Epidermal melanocyte (primary cell): ENCODE data around the gene THSD4.

Experiments used
- DNase-seq: peaks from one replicate; pipeline ENCODE4 v3.0.0; 2011; ENCODE audit warnings: low spot score; ENCODE audit not compliant: insufficient read length

THSD4 gene

DNA sequence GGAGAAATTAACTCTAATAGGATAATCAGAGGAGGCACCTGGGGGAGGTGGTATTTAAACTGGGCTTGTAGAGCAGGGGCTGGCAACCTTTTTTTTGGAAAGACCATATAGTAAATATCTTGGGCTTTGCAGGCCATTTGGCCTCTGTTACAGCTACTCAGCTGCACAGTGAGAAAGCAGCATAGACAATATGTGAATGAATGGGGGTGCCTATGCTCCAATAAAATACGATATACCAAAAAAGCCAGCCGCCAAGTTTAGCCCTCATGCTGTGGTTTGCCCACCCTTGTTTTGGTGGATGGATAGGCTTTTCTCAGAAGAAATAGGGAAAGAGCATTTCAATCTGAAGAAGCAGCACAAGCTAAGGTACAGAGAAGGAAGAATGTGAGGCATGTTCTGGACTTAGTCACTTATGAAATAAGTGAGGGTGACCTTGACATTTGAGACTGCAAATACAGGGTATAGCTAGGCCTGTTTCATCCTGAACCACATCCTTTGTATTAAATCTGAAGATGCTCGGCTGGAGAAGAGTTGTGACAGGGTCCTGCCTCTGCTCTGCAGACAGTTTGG, 564.0 kb downstream of the THSD4 start:
- no peak for DNase-seq

DNA sequence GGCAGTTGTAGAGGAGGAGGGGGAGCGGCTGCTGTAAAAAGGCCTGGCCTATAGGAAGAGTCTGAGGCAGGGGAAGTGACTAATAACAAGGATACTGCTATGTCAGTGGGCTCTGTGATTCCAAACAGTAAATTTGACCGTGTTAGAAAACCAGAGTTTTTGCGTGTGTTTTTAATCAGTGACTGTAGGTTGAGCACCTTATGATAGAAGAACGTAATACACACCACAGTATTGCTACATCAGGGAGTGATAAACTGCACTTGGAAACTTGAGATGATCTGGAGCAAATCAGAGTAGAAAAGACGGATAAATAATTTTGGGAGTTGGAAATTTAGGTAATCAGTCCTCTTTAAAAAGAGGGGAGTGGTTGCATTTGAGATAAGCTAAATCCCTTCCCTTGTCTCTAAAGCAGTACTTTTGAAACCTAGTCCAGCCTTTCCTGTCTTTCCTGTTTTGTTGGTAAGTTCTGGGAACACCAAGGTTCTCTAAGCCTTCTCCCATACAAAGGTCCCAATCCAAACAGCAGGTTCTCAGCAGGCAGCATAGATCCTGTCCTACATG, 564.6 kb downstream of the THSD4 start:
- DNase-seq: no peak

DNA sequence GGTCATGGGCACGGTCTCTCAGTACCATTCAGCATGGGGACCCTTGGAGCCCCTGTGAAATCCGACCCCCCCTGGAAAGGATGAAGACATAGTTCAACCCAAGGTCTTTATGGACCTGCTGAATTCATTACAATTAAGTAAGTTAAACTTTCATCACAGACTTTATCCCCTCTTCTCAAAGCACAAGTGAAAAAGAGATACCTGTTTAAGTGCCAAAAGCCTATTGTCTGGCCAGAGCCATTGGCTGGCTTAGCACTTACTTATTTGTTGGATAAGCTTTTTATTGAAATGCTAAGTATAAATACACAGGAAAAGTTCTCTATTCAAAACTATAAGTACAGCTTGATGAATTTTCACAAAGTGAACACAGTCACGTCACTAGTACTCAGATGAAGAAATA, 566.7 kb downstream of the THSD4 start:
- no peak for DNase-seq

DNA sequence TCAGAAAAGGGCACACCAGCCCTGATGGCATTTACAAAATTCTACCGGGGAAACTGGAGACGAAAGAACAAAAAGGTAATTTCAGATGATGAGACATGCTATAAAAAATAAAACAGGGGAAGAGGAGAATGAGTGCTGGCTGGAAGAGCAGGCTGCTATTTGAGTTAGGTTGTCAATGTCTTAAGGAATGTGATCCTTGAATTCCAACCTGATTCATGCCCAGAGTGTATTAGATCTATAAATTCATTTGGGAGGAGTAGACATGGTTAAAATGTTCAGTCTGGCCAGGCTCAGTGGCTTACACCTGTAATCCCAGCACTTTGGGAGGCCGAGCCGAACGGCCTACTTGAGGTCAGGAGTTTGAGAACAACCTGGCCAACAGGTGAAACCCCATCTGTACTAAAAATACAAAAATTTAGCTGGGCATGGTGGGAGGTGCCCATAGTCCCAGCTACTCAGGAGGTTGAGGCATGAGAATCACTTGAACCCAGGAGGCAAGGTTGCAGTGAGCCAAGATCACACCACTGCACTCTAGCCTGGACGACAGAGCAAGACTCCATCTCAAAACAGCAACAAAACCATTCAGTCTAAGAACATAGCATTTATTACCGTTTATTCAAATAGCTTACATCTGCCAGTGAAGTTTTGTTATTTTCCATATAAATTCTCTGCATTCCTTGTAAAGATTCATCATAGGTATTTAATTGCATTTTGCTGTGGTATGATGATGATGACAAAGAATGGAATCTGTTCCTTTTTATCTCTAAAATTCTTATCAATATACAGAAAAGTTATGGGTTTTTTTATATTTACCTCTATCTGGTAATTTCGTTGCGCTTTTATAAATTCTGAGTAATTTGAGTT, 568.4 kb downstream of the THSD4 start:
- no peak for DNase-seq

DNA sequence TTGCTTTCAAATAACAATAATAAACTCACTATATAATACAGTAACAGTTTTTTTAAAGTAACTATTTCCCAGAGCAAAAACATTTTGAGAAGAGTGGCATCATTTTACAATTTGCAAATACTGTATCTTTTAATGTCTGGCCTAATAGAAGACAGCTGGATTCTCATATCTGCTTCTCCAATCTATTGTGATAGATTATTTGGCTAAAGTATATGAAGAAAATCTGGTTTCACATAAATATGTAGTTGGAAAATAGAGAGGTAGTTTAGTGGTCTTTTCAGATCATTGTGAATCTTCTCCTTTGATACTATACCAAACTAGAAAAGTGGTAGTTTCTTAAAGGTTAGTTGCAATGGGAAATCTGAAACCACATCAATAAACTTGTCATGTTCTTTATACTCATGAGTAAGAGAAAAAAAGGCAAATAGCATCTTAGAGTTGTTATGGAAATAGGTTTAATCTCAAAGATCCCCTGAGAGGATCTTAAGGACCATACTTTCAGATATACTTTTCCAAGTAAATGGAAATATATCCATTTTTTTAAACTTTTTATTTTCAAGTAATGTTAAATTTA, 570.2 kb downstream of the THSD4 start:
- DNase-seq: no peak

DNA sequence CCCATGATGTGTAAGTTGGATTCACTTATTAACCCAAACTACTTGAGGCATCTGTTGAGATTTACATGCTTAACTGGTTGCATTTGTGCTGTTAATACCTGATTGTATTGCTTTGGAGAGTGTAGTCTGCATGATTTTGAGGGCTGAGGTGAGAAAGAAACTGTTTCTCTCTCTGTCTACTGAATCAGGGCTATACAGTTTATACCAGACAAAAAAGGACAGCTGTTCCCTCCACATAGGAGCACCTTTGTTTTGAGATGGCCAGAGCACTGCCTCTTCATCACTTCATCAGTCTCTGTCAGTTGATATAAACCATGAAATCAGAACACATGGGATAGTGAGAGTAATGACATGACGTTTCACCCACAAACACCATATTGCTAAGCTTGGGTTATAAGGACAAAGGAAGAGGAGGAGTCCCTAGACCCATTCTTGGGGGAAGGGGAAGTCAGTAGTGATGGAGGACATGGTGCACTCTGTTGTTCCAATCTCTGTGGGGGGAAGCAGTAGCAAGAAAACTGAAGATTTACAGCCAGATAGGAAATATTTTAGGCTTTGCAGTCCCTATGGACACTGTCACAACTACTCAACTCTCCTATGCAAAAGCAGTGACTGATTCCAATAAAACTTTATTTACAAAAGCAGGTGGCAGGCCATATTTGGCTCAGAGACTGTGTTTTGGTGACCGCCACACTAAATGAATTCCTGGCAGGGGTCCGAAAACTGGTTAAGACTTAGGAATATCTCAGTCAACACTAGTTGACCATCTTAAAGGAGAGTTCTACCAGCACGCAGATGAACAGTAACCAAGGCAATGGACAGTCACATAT, 571.2 kb downstream of the THSD4 start:
- no peak for DNase-seq

DNA sequence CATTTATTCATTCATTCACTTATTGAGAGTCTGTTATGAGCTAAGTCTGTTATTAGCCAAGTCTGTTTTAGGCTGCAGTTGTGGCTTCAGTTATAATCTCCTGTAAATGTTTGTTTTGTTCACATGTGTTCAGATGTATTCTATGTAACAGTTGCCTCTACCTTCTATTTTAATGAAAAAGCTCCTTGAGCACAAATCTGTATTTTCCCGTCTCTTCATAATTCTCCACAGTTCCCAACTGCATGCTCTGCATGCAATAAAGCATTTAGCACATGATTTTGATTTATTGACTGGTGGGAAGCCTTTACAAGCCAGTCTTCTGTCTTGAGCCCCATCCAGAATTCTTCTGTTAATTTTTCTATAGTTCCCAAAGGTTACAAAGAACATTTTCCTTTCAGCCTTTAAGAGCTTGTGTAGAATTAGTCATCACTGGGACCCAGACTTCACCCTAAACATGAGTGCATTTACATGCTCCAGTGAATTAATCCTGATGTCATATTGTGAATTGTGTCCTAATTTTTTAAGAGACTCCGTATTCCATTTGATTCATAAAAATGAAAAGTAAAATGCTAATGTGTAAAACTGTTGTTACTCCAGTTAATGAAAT, 572.7 kb downstream of the THSD4 start:
- DNase-seq: no peak

DNA sequence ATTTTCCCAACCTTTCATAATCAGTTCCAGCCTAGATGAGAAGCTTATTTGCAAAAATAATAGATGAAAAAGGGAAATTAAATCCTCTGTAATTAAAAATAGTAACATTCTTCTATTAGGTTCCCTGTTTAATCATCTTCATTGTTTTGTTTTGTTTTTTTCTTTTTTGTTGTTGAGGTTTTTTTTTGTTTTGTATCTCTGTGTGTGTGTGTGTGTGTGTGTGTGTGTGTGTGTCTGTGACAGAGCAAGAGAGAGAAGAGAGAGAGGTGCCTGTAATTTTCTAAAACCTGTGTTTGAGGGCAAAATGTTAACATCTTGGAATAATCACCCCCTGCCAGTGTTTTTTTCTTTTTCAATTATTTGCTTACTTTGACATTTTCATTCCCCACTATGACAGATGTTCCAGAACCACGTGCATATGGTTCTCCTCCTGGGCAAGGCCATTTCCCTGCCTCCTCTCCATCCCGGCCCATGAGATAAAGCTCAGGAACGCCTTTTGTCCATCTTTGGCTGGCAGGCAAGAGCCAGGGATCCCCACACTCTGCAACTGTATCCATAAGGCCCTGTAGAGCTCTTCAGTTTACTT, 573.3 kb downstream of the THSD4 start:
- DNase-seq: no peak

DNA sequence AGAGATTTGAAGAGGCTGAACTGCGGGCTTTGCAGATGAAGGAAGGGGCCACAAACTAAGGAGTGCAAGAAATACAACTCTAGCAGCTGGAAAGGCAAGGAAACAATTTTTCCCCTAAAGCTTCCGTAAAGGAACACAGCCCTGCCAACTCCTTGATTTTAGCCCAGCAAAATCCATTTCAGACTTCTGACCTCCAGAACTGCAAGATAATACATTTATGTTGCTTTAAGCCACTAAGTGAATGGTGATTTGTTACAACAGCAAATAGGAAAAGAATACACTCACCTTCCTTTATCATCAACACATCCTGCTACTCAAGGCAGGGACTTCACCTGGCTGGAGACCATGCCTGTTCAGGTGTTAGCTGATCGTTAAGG, 575.8 kb downstream of the THSD4 start:
- DNase-seq: no peak

DNA sequence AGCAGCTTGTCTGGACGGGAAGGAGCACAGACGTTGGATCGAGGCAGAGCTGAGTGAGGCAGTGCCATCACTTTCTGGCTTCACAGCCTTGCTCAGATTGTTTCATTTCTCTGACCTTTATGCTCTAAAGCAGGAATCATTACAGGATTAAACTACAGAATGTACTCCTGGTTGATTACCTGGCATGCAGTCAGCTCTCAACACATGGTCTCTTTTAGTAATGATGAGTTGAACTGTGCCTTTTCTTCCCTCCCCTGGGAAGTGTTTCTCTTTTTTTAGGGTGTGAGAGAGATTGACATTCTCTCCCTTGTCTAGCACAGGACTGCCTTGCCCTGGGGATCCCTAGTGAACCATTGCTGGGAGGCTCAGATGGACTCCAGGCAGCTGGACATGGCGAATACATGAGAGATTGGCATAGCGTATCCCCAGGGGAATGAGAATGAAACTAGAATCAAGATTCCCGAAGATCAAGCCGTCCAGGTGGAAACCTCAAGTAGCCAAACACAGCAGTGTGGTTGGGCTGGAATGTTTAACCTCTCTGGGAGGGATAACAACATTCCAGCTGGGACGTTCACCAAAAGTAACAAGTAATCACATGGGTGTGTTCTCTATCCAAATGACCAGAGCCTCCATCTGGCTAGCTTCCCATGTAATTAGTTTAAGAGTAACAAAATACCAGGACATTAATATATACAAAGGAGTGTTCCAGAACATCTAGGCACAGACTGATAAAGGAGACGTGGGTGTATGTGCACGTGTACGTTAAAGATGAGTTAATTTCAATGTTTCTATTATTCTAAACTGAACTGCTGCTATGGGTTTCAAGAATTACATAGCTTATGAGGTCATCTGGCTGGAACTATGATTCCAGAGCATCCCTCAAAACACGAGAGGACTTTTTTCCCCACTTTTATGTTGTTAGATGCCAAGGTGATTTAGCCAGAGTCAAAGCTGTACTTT, 576.5 kb downstream of the THSD4 start:
- no peak for DNase-seq

DNA sequence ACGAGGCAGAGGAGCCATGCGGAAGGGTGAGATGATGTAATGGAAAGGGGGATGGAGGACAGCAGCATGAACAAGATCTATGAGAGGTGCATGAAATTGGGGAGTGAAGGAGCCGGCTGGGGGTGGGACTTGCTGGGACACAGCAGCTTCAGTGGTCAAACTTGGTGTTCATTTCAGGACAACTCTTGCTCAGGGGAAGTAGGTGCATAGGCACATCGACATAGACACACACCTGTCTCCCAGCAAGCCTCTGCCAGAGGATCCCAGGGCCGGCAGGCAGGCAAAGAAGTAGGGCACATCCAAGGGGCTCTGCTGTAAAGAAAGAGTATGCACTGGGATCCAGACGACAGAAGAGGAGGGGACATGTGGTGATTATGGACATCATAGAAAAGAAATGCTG, 582.0 kb downstream of the THSD4 start:
- DNase-seq: no peak

DNA sequence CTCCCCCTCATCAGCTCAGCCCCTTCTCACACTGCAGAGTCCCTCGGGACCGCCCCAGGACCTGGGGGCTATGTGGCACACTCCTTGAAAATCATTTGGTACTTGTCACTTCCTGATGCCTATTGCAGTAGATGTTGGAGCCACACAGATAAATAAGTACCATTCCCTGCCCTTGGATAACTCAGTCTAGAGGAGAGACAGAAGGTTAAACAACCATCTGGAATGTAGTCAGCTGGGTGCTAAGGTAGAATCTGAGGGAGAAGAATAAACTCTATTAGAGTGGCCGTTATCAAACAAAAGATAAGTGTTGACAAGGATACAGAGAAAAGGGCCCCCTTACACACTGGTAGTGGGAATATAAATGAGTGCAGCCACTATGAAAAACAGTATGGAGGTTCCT, 582.8 kb downstream of the THSD4 start:
- DNase-seq: no peak

DNA sequence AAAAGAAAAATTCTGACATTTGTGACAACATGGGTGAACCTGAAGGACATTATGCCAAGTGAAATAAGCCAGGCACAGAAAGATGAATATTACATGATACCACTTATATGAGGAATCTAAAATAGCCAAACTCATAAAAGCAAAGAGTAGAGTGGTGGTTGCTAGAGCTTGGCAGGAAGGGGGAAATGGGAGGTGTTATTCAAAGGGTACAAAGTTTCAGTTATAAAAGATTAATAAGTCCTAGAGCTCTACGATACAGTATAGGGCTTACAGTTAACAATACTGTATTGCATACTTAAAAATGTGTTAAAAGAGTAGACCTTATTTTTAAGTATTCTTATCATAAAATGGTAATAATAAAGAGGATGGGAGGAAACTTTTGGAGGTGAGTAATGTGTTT, 583.5 kb downstream of the THSD4 start:
- no peak for DNase-seq

DNA sequence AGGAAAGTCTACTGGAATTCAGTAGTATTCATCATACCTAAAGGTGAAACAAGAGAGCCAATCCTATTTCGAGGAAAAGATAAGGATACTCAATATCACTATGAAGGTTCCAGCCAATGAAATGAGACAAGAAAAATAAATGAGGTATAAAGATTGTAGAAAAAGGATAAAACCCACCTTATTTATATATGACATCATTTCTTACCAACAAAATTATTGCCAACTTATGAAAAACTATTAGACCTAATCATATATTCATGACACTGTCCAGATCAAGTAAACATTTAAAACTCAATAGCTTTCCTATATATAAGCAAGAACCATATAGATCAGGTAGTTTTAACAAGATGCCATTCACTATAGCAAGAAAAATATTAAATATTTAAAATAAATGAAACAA, 584.7 kb downstream of the THSD4 start:
- DNase-seq: no peak

DNA sequence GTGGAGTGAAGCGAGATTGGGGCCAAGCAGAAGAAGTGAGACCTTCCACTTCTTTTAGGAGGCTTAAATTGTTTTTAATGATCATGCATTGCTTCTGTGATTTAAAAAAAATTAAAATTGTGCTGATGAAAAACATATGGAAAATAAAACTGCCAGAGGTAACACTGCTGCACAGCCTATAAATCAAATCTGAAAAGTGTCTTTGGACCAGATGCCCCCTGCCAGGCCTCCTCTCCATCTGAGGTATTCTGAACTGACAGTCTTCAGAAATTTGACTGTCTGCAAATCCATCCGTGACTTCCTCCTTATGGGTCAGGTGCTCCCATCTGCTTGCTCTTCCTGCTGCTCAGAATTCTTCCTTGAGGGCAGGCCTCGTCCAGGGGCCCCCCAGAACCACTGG, 586.5 kb downstream of the THSD4 start:
- DNase-seq: no peak

DNA sequence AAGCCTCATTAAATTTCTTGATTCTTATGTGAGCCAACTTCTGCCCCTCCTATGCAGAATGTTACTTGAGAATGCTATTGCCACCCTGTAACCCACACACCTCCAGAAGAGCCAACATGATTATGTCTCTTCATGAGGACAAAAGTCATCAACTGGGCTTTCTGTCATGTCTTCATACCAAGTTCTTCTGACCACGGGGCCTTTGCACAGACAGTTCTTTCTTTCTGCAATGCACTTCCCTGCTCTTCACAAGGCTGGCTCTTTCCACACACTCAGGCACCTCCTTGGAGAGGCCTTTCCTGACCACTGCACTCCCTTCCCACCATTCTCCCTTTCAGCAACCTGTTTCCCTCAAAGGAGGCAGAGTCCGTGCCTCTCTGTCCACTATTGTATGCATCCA, 587.2 kb downstream of the THSD4 start:
- no peak for DNase-seq

DNA sequence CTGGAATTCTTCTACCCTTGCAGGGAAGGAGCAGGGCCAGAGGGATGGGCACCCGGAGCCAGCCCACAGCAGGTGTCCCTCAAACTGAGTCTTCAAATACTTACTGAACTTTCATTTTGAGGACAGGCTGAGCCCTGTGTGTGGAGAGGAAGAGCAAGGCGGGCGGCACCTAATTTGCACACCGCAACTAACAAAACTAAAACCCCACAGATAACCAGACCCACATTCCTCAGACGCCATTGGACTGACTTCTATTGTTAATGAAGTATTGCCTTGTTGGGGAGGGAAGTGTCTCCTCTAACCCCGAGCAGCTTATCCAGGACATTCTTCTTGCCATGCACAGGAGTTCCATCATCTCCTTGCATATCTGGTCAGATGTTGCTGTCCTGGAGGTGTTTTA, 589.9 kb downstream of the THSD4 start:
- no peak for DNase-seq

DNA sequence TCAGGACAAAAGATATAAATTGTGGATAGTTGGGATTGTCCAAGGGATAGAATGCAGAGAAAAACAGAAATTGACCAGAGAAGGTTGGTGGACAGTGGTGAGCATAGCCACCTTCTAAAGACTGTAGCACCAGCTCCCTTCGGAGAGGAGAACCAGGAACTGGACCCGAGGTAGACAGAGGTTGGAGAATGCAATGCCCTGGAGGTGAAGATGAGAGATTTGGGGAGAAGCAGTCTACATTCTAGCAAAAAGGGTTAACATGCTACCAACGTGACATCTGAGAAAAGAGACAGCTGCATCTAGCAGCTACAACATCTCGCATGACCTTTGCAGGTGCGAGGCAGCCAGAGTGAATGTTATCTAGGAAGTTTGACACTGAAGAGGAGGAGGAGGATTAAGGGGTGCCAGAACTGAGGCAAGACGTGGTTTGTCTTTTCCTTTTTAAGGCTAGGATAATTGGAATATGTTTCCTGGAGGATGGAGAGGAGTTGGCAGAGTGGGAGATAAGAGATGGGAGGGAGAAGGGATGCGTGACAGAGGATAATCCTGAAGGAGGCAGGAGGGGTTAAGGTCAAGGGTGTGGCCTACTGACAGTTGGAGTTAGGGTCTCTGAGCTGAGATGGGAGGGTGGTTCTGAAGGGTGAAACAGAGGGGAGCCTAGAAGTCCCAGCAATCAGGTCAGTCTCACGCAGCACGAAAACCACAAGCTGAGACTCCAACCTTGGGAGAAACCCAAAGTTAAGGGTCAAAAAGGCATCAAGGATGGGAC, 591.4 kb downstream of the THSD4 start:
- DNase-seq: no peak
